ENCODE results near the gene PXDN.

DNA sequence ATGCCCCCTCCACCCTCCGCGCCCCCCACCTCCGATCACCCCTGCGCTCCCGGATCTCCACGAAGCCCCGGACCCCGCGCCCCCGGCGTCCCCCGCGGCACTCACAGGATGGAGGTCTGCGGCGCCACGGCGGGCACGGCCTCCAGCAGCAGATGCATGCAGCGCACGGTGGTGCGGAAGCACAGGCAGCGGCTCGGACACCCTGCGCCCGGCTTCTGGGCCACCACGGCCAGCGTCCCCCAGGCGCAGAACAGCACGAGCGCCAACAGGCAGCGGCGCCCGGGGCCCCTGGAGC, 217 bp downstream of the PXDN start:
- TF ChIP-seq POLR2A (IDR thresholded peaks at IDR 0.05; ENCODE audit: low read length) (no peak), GATA1 (IDR thresholded peaks at IDR 0.05; ENCODE audit: low read depth, low read length) (no peak)
